Lung (tissue), 12 donors: Measurements from ENCODE around the gene SLC37A1. TPM values are rescaled to one million over a fixed set of nuclear protein-coding genes. Genes with fewer than 3 reads are reported as not detected.

Experiments
- ATAC-seq: fragments of 200-7000 bp; cut with Tn5 transposase; one replicate; pipeline ENCODE4 v1.9.1; 2020; ENCODE audit warnings: moderate number of reproducible peaks; ENCODE audit not compliant: insufficient read depth, low FRiP score
- DNase-seq, 3 donors: peaks; one replicate each; pipeline ENCODE4 v3.0.0-alpha.2; 2013 to 2017
- H3K27ac ChIP-seq, 2 donors: one replicate each; pipeline ENCODE4 v1.5.1; 2013; ENCODE audit warnings: mild to moderate bottlenecking in 2 of 2, moderate library complexity in 2 of 2, control low read depth in 1 of 2, inconsistent platforms in 1 of 2, low read depth in 1 of 2, low read length in 1 of 2
- H3K27me3 ChIP-seq, 3 donors: one replicate each; pipeline ENCODE4 v1.5.1; 2013; ENCODE audit warnings: low read length in 2 of 3; ENCODE audit not compliant: control insufficient read depth in 3 of 3, insufficient read depth in 3 of 3
- H3K36me3 ChIP-seq, 4 donors: one replicate each; pipeline ENCODE4 v1.5.1; 2013; ENCODE audit warnings: low read length in 4 of 4, mild to moderate bottlenecking in 1 of 4, moderate library complexity in 1 of 4; ENCODE audit not compliant: control insufficient read depth in 4 of 4, insufficient read depth in 4 of 4
- H3K4me1 ChIP-seq, 5 donors: one replicate each; pipeline ENCODE4 v1.5.1; 2013; ENCODE audit warnings: low read length in 5 of 5, mild to moderate bottlenecking in 2 of 5, moderate library complexity in 1 of 5; ENCODE audit not compliant: control insufficient read depth in 5 of 5, insufficient read depth in 5 of 5
- H3K4me3 ChIP-seq: one replicate; pipeline ENCODE4 v1.5.1; 2013; ENCODE audit warnings: mild to moderate bottlenecking, control low read depth, moderate library complexity
- H3K9ac ChIP-seq, 2 donors: one replicate each; pipeline ENCODE4 v1.5.1; 2013; ENCODE audit warnings: low read length in 2 of 2, control low read depth in 1 of 2; ENCODE audit not compliant: insufficient read depth in 1 of 2
- H3K9me3 ChIP-seq, 4 donors: one replicate each; pipeline ENCODE4 v1.5.1; 2013; ENCODE audit warnings: low read length in 3 of 4, mild to moderate bottlenecking in 1 of 4, moderate library complexity in 1 of 4; ENCODE audit not compliant: control insufficient read depth in 4 of 4, insufficient read depth in 3 of 4
- whole genome bisulfite sequencing, 2 donors: extraction: QIAGEN DNeasy Blood & Tissue Kit; methylation state at CpG; one replicate each; pipeline ENCODE4 v1.1.7; 2013; 5-methylcytosine and 5-hydroxymethylcytosine counted together
- polyA plus RNA-seq, 2 donors: library from polyadenylated mRNA; stranded (reverse); fragments of 200-250 nt; gene quantifications; one replicate each; pipeline ENCODE4 v1.2.1, GENCODE V29; 2013
- total RNA-seq, 2 donors: library from RNA; depleted of rRNA in 1 of 2; stranded (reverse); fragments of >200 nt in 1 of 2; gene quantifications; one replicate each; pipeline ENCODE4 v1.2.1, GENCODE V29; 2014 to 2021
- TF ChIP-seq, protein P1 (sequence below): IDR thresholded peaks from 2 replicates; pipeline ENCODE4 v1.5.1; 2012; ENCODE audit warnings: mild to moderate bottlenecking; ENCODE audit errors: control extremely low read depth, extremely low read depth
- donor health status: control.
- donor health status: control.
- donor health status: Bipolar disorder and iron deficiency.
- donor health status: healthy.
- donor health status: DM: yes; HTN: yes; CAD: no.

SLC37A1 gene
- total and polyA plus RNA-seq, 4 donors, result 13.3 to 29.5 (median 19.6) TPM

DNA sequence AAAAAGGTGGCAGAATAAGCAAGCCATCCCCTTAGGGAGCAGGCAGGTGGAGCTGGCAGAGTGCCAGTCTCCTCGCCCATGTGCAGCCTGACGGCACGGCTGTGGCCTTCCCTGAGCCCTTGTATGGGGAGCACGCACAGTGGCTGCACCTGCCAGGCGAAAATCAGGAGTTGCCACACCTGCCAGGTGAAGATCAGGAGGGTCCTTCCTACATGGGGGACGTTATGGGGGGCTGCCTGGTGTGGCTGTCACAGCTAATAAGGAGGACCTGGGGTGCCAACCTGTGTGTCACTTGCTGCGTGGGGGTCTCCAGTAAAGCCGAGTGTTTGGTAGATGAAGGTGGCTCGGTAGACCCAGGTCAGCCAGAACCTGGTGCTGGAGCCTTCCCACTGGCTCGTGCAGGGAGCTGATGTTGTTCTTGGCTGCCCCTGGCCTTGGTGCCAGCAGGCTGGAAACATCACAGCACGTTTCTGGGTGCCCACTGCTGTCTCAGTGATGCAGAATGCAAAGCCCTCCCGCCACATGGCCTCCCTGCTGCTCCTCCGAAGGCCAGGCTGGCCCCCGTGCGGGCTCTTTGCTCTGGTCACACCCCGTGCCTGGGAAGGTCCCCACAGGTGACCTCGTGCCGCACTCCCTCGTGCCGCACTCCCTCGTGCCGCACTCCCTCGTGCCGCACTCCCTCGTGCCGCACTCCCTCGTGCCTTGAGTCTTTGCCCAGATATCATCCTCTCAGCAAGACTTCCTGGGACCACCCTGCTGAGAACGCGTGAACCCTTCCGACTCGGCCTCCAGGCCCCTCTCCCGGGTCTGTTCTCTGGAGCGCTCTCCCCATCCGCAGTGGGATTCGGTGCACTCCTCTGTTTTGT lies 55.4 kb downstream of the SLC37A1 start:
- H3K4me1 ChIP-seq, result peaks cover 0 to 23% (median 2%) of the 10 kb centered on the region in 5 donors
- 92 to 94% methylated on average over 31 to 35 of the region's 35 CpGs for WGBS, 2 donors
- TF ChIP-seq, protein P1, sequence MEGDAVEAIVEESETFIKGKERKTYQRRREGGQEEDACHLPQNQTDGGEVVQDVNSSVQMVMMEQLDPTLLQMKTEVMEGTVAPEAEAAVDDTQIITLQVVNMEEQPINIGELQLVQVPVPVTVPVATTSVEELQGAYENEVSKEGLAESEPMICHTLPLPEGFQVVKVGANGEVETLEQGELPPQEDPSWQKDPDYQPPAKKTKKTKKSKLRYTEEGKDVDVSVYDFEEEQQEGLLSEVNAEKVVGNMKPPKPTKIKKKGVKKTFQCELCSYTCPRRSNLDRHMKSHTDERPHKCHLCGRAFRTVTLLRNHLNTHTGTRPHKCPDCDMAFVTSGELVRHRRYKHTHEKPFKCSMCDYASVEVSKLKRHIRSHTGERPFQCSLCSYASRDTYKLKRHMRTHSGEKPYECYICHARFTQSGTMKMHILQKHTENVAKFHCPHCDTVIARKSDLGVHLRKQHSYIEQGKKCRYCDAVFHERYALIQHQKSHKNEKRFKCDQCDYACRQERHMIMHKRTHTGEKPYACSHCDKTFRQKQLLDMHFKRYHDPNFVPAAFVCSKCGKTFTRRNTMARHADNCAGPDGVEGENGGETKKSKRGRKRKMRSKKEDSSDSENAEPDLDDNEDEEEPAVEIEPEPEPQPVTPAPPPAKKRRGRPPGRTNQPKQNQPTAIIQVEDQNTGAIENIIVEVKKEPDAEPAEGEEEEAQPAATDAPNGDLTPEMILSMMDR, result no peak
- ATAC-seq, result no peak
- no peaks in the 10 kb centered on the region for H3K27me3 ChIP-seq
- peaks cover 0 to 58% (median 0%) of the 10 kb centered on the region in 4 donors for H3K36me3 ChIP-seq
- no peak overlapping the region for H3K9ac ChIP-seq
- H3K27ac ChIP-seq, result no peak overlapping the region
- H3K4me3 ChIP-seq, result no peak overlapping the region
- H3K9me3 ChIP-seq, result no peaks in the 10 kb centered on the region
- peak in 2 of 3 donors; percentile 38 to 44 for DNase-seq

GRCh38 chr21:42569732-42570301 lies 56.2 kb downstream of the SLC37A1 start:
- no peak for ATAC-seq
- TF ChIP-seq, protein P1, result no peak
- H3K27me3 ChIP-seq, result no peaks in the 10 kb centered on the region
- no peaks in the 10 kb centered on the region for H3K9me3 ChIP-seq
- no peak overlapping the region for H3K27ac ChIP-seq
- DNase-seq, result peak in 1 of 3 donors; percentile 5
- no peak overlapping the region for H3K4me3 ChIP-seq
- no peak overlapping the region for H3K9ac ChIP-seq
- H3K36me3 ChIP-seq, result peaks cover 0 to 51% (median 0%) of the 10 kb centered on the region in 4 donors
- 86 to 95% methylated on average over 31 of the region's 31 CpGs for WGBS, 2 donors
- H3K4me1 ChIP-seq, result peaks cover 0 to 23% (median 2%) of the 10 kb centered on the region in 5 donors

DNA sequence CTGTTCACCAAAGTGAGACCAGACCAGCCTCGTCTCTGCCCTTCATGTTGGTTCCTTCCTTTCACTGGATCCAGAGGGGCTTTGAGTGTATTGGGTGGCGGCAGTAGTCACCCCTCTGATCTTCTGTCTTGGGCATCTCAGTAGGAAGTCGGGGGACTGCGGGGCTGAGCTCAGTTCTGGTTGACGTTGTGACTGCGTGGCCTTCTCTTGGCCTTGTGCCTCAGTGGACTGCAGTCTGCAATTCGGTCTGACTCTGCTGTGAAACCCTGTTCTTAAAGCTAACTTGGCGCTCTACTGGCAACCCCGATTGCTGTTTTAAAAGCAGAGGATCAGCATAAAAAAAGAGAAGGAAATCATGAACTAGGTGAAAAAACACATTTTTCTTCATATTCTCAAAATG lies 56.7 kb downstream of the SLC37A1 start:
- no peak overlapping the region for H3K4me3 ChIP-seq
- H3K27me3 ChIP-seq, result no peaks in the 10 kb centered on the region
- DNase-seq (peak in 1 of 3 donors; percentile 4), ATAC-seq (no peak)
- H3K27ac ChIP-seq, result peak overlapping the region in 1 of 2 donors; percentile 32
- no peaks in the 10 kb centered on the region for H3K9me3 ChIP-seq
- TF ChIP-seq, protein P1, result no peak
- WGBS, 2 donors, result 85 to 93% methylated on average over 9 of the region's 9 CpGs
- peaks cover 0 to 49% (median 0%) of the 10 kb centered on the region in 4 donors for H3K36me3 ChIP-seq
- H3K4me1 ChIP-seq, result peaks cover 0 to 23% (median 2%) of the 10 kb centered on the region in 5 donors
- no peak overlapping the region for H3K9ac ChIP-seq
